ENCODE measurements around the gene MIR17HG. TPM values are rescaled to one million over a fixed set of nuclear protein-coding genes. Genes with fewer than 3 reads are reported as not detected.

MIR17HG gene
- total RNA-seq, 2 donors from 2014 or later: 2.7 to 16.5 TPM

DNA sequence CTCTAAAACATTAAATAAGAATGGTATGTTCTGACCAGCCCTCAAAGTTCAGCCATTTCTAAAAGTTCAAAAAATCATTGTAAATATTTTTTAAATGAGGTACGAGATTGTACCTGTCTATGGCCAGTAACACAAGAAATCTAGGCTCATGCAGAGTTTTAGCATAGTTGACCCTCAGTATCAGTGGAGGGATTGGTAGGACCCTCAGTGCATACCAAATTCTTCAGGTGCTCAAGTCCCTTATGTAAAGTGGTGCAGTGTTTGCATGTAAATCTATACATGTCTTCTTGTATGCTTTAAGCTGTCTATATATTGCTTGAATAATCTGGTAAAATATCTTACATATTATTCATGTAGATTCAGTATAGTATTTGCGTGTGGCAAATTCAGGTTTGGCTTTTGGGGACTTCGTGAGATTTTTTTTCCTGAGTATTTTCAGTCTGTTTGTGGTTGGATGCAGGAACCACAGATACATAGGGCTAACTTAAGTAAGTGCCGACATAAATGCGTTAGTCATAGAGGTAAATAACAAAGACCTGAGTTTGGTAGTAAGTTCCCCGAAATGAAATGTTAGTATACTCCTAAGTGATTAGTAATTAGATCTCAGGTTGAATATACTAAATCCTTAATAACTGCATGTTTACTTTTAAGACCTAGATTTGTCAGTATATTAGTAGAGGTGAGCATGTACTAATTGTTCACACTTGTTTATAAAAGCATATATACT, 7.8 kb downstream of the MIR17HG start:
- no peak overlapping the region for H3K4me3 ChIP-seq
- TF ChIP-seq, protein P1, sequence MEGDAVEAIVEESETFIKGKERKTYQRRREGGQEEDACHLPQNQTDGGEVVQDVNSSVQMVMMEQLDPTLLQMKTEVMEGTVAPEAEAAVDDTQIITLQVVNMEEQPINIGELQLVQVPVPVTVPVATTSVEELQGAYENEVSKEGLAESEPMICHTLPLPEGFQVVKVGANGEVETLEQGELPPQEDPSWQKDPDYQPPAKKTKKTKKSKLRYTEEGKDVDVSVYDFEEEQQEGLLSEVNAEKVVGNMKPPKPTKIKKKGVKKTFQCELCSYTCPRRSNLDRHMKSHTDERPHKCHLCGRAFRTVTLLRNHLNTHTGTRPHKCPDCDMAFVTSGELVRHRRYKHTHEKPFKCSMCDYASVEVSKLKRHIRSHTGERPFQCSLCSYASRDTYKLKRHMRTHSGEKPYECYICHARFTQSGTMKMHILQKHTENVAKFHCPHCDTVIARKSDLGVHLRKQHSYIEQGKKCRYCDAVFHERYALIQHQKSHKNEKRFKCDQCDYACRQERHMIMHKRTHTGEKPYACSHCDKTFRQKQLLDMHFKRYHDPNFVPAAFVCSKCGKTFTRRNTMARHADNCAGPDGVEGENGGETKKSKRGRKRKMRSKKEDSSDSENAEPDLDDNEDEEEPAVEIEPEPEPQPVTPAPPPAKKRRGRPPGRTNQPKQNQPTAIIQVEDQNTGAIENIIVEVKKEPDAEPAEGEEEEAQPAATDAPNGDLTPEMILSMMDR (IDR thresholded peaks at IDR 0.05): no peak
- ATAC-seq (ENCODE audit: insufficient number of reproducible peaks, low FRiP score, low read depth) (no peak), DNase-seq (ENCODE audit: low spot score) (no peak)
- H3K9me3 ChIP-seq: no peaks in the 10 kb centered on the region
- H3K27me3 ChIP-seq (replicated peaks; ENCODE audit: insufficient read depth): no peaks in the 10 kb centered on the region
- no peak overlapping the region for H3K27ac ChIP-seq
- peaks cover 12 to 45% of the 10 kb centered on the region in 2 donors for H3K4me1 ChIP-seq (ENCODE audit: control insufficient read depth in 1 of 2, low read depth in 2 of 2)
- peaks cover 9% of the 10 kb centered on the region for H3K36me3 ChIP-seq

DNA sequence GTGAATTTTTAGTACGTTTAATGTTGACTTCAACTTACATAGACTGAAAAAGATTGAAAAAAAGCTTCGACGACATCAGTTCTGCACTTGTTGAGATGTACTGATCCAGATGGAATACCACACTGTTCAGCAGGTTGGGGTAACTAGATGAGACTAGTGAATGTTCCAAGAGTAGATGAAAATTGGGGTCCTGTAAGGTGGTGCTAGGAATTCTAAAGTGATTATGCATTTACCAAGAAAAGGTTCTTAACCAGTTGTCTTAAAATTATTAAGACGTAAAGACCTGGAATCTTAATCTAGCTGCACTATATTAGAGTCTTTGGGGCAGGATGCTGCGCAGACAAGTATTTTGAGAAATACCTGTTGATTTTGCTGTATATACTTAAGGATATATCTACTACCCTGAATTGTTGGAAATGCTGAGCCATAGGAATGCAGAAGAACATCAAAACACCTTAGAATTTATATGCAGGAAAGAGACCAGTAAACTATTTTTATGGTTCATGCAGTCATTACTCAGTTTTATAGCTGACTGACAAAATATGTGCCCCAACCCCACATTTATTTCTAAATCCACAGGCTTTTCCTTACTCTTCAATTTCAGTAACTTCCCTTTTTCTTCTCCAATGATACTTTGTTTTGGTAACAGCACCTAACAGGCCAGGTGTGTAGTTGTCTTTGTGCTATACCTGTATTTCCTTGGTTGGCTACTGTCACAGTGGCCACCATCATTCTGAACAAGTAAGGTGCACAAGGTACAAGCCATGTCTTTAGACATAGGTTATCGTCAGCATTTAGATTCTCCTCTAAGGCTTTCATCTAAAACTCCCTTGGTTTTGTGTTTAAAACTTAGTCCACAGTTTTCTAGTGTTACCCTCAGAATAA, 8.6 kb downstream of the MIR17HG start:
- ATAC-seq (ENCODE audit: insufficient number of reproducible peaks, low FRiP score, low read depth): no peak
- Histone ChIP-seq H3K4me1 (ENCODE audit: control insufficient read depth in 1 of 2, low read depth in 2 of 2) (peaks cover 12 to 45% of the 10 kb centered on the region in 2 donors), H3K36me3 (peaks cover 8% of the 10 kb centered on the region), H3K27me3 (replicated peaks; ENCODE audit: insufficient read depth) (no peaks in the 10 kb centered on the region), H3K27ac (no peak overlapping the region), H3K9me3 (no peaks in the 10 kb centered on the region), H3K4me3 (no peak overlapping the region)
- TF ChIP-seq, protein P1 (IDR thresholded peaks at IDR 0.05): no peak
- DNase-seq (ENCODE audit: low spot score): no peak

DNA sequence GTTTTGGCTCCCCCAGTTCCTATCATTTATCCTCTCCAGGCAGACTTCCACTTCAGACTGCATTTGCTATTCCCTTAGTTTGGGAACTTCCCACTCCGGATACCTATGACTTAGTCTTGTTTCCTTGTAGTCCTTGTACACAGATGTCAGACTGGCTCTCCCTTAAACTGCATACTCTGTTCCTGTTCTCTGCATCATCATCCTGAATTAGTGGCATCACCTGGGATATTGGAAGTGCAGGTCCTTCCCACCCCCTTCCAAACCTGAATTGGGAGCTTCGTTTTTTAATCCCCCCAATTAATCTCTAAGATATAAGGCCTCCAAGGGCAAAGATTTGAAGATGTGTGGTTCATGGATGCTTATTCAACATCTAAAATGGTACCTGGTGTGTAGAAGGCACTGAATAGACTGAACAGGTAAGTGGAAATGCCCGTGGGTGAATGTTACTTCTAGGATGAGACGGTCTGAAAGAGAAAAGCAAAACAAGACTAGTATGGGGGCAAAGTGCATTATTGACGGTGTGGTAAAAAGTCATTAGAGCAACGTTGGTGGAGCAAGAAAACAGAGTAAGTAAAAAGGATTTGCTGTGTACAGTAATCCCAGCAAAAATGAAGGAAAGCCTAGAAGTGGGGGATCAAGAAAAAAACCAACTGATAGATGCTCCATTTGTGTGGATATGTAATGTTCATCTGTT, 9.6 kb downstream of the MIR17HG start:
- TF ChIP-seq, protein P1 (IDR thresholded peaks at IDR 0.05): no peak
- no peaks in the 10 kb centered on the region for H3K9me3 ChIP-seq
- no peaks in the 10 kb centered on the region for H3K27me3 ChIP-seq (replicated peaks; ENCODE audit: insufficient read depth)
- H3K36me3 ChIP-seq: peaks cover 1% of the 10 kb centered on the region
- ATAC-seq (ENCODE audit: insufficient number of reproducible peaks, low FRiP score, low read depth) (no peak), DNase-seq (ENCODE audit: low spot score) (no peak)
- H3K4me1 ChIP-seq (ENCODE audit: control insufficient read depth in 1 of 2, low read depth in 2 of 2): peaks cover 12 to 45% of the 10 kb centered on the region in 2 donors
- H3K4me3 ChIP-seq: no peak overlapping the region
- no peak overlapping the region for H3K27ac ChIP-seq

DNA sequence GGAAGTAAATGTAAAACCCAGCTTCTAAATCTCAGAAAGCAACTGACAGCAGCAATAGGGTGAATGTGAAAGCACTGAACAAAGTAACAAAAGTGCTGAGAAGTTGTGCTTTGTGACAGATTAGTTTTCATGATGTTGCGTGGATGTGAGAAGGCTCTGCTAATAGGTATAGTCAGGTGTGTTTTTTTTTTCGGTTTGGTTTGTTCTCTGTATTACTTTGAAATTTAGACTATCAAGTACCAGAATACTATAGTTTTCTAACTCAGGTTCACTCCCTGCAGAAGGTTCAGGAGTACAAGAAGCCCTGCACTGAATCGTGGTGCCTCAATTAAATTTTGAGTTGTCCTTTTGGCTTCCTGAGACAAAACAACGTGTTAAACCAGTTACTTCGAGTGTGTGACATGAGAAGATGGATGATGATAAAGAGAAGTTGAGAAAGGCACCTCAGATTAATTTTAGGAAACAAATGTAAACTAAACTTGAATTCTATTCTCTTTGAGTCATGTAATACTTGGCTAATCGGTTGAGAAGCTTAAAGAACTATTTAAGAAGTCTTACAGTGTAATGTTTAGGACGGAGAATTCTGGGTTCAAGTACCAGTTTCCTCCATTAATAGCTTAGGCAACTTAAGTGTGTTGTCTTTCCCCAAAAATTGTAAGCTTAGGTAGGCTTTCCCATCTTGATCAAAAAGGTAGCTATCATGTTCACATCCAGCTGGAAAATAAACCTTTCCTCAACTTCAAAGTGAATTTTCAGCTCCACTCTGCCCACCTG, 10.3 kb downstream of the MIR17HG start:
- Histone ChIP-seq H3K36me3 (no peaks in the 10 kb centered on the region), H3K4me1 (ENCODE audit: control insufficient read depth in 1 of 2, low read depth in 2 of 2) (peaks cover 12 to 45% of the 10 kb centered on the region in 2 donors)
- ATAC-seq (ENCODE audit: insufficient number of reproducible peaks, low FRiP score, low read depth): no peak

More for the DNA sequence above, 10.3 kb downstream of the MIR17HG start:
- no peak for DNase-seq (ENCODE audit: low spot score)
- Histone ChIP-seq H3K4me3 (no peak overlapping the region), H3K9me3 (no peaks in the 10 kb centered on the region), H3K27ac (no peak overlapping the region), H3K27me3 (replicated peaks; ENCODE audit: insufficient read depth) (no peaks in the 10 kb centered on the region)
- TF ChIP-seq, protein P1 (IDR thresholded peaks at IDR 0.05): no peak

Data from thoracic aorta (tissue), 2 donors.